COLO829 (cell line): Measurements from ENCODE around the gene TMEM223.
"Not testable (repeated sequence)": the region's sequence is repeated elsewhere in the genome, so short reads cannot be mapped to it uniquely, and the experiment has no call there.

Experiments used
- DNase-seq: peaks from one replicate; pipeline ENCODE4 v3.0.0; 2012; ENCODE audit warnings: low spot score

Gene TMEM223, protein sequence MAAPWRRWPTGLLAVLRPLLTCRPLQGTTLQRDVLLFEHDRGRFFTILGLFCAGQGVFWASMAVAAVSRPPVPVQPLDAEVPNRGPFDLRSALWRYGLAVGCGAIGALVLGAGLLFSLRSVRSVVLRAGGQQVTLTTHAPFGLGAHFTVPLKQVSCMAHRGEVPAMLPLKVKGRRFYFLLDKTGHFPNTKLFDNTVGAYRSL

DNA sequence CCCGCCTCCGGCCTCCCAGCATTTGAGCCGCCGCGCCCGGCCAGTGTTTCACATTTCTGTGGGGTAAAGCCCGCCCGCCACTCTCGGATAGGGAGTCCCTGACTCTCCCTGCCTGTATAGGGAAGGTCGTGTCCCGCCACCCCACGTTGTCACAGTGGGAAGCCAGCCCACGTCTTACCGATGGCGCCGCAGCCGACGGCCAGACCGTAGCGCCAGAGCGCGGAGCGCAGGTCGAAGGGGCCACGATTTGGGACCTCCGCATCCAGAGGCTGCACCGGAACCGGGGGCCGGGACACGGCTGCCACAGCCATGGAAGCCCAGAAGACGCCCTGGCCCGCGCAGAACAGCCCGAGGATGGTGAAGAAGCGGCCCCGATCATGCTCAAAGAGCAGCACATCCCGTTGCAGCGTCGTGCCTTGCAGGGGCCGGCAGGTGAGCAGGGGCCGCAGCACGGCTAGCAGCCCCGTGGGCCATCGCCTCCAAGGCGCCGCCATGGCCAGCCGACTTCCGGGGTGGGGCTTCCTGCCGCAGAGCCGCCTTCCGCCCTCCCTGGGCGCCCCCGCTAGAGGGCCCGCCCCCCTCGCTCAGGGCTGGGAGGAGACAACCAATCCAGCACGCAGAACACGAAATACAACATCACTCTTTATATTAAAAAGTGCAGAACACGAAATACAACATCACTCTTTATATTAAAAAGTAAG lies at the start of gene TMEM223:
TMEM223 (minus strand) TSS at position 506 of the 701 bp plus-strand sequence; CDS start at position 494, 12 bp downstream.
- DNase-seq: peak; percentile 64

DNA sequence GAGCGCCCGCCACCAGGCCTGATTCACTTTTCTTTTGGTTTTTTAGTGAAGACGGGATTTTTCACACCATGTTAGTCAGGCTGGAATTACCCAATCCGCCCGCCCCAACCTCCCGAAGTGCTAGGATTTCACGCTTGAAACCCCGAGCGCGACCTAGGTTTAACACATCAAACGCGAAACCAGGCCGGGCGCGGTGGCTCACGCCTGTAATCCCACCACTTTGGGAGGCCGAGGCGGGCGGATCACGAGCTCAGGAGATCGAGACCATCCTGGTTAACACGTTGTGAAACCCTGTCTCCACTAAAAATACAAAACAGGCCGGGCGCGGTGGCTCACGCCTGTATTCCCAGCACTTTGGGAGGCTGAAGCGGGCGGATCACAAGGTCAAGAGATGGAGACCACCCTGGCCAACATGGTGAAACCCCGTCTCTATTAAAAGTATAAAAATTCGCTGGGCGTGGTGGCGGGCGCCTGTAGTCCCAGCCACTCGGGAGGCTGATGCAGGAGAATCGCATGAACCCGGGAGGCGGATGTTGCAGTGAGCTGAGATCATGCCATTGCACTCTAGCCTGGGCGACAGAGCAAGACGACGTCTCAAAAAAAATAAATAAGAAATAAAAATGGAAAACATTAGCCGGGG lies 49.0 kb upstream of the TMEM223 start:
- not testable (repeated sequence) for DNase-seq

DNA sequence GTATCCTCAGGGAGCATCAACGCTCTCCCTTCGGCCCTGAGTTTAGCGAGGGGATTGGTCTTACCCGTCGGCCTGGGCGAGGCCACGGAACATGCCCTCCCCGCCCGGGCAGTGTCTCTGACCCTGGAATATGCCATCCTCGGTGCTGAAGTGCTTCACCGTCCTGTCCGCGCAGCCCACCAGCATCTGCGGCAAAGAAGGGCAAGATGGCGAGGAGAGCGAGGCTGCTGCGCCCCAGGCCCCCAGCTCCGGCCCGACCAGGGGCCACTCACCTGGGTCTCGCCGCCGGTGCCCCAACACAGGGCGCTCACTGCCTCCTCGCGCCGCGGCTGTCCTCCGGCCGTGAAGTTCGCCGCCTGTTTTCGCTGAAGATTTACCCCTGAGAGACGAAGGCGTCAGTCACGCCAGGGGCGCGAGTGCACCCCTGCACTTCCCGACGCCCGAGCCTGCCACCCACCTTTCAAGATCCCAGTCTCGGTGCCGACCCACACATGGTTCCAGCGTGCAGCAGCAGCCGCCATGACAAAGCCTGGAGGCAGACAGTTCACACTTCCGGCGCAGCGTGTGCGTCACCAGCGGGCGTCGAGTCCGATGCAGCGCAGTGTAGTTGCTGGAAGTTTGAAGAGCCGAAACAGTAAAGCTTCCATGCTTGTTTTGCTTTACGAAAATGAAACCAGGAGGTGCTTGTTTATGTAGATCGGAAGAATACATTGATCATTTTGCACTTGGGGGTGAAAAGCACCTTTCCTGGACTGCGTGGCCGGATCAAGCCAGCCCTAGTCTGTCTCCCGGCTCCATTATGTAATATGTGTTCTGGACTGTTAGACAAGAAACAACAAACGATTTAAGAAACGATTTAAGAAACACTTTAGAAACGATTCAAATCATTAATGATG lies 47.5 kb upstream of the TMEM223 start, which contains the start of gene WDR74:
WDR74 (minus strand) TSS at position 541 of the 896 bp plus-strand sequence; CDS start at position 521, 20 bp downstream.
- peak; percentile 79 for DNase-seq

DNA sequence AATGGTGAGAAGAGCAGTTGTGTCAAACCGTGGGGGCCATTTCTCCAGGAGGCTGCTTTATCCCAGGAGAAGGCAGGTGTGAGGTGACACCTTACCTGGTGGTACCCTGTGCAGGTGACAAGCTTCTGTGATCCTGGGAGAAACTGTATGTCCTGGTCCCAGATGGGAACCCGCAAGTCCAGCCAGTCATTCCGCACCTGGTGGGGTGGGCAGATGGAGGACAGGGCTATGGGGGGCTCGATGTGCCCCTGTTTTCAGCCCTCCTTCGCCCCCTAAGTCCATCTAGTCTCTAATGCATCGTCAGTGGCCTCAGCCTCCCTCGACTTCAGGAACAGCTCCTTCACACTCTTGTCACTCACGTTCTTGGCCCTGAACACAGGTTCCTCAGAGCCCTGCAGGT lies 43.5 kb upstream of the TMEM223 start:
- DNase-seq: no peak

DNA sequence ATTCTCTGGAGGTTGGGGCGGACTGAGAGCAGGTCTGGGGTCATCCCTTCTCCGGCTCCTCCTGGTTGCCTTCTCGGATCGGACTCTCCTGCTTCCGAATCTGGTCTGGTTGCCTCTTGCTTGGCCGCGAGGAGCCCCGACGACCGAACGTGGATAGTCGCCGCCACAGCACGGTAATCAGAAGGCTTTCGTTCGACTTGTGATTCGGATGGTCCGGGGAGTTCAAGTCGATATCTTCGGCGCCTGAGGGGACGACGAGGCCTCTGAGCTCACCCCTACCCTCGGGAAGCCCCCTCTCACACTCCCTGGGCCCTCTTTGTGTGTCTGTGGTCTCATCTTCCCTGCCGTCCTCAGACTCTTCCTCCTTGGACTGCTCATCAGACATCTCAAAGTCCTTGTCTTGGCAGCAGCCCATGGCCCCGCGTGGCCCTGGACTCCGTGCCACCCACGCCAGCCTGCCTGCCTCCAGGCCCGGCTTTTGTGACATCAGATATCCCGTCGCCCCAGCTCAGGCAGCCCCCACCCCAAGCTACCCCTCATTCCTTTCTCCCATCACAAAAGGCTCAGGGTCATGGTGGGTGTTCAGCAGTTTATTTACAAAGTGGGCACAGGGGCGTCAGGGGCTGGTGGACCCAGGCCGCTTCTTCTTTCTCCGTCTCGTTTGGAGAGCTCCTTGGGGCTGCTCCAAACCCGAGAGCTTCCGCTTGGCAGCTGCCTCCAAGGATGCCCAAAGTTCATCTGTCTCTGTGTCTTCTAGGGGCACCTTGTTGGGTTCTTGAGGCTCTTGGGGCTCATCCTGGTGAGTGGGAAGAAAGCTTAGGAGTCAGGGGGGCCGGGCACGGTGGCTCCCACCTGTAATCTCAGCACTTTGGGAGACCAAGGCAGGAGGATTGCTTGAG lies 40.8 kb upstream of the TMEM223 start, which contains the start of gene TEX54:
TEX54 (minus strand) TSS at position 506 of the 899 bp plus-strand sequence.
- no peak for DNase-seq

DNA sequence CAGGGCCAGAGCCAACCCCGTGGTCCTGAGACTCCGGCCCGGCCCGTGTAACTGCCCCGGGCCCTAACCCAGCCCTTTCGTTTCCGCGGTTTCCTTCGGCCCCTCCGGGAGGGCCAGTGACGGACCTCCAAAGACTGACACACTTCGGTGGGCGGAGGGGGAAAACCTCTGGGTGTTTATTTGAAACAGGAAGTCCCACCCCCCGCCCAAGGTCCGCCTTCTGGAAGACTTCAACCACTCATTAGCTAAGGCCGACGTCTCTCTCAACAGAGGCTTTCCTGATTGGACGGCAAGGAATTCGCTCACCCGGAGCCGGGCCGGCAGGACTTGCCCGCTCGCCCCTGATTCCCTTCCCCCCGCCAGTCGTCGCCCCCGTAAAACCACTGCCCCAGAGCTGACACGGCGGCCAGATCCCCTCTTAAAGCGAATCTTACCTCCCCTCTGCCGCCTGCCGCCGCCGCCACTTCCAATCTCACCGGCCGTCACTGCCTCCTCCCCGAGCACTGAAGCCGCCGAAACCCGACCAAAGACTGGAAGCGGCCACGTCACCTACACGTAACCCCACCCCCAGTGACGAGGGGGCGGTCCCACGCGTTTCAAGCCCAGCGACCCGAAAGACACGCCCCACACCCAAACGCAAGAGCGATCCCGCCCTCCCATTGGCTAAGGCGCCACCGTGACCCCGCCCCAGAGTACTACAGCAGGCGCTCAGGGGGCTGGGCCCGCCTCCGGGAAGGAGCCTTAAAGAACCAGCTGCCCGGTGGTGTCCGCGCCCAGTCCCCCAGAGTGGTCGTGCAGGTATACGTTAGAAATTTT lies 39.9 kb upstream of the TMEM223 start, which contains the start of gene STX5:
STX5 (minus strand) TSS at position 532 of the 816 bp plus-strand sequence. CDS start 808 bp downstream, outside the sequence.
- DNase-seq: peak; percentile 98

DNA sequence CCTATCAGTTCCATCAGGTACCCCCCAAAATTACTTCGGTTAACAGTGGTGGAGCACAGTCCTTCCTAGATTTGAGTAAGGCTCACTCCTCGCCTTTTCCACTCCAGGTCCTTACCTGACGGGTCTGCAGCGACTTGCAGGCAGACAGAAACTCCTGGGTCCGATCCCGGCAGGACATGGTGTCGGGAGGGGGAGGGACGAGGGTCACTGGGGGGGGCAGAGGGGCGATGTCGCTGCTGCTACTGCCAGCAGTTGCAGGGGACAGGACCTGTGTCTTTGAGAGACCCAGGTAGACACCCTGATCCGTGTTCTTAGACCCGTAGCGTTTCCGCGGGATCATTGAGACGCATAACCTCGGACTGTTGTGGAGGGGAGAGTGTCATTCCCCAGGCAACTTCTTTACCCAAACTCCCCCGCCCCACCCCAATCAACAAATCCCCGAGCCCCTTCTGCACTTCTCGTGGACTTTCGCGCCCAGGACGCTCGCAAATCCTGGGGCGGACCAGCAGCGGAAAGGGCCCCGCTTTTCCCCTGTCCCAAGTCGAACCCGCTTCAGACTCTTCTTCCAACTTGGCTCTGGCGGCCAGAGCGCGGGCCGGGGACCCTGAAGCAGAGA lies 39.2 kb upstream of the TMEM223 start:
- DNase-seq: no peak

DNA sequence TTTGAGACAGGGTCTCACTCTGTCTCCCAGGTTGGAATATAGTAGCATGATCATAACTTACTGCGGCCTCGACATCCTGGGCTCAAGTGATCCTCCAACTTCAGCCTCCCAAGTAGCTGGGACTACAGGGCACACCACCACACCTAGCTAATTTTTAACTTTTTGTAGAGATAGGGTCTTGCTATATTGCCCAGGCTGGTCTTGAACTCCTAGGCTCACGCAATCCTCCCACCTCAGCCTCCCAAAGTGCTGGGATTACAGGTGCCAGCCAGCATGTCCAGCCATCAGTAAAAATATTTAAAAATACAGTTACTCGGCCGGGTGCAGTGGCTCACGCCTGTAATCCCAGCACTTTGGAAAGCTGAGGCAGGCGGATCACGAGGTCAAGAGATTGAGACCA lies 36.3 kb upstream of the TMEM223 start:
- not testable (repeated sequence) for DNase-seq

DNA sequence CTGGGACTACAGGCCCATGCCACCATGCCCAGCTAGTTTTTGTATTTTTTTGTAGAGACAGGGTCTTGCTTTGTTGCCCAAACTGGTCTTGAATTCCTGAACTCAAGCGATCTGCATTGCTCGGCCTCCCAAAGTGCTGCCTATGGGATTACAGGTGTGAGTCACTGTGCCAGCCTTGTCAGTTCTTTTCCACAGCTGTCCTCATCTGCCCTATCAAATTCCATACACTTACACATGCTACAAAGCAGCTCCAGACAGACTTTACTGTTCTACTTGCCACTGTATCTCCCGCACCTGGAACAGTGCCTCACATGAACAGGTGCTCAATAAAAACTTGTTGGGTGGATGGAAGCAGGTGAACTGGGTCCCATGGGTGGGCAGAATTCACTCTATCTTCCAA lies 31.9 kb upstream of the TMEM223 start:
- DNase-seq: no peak

DNA sequence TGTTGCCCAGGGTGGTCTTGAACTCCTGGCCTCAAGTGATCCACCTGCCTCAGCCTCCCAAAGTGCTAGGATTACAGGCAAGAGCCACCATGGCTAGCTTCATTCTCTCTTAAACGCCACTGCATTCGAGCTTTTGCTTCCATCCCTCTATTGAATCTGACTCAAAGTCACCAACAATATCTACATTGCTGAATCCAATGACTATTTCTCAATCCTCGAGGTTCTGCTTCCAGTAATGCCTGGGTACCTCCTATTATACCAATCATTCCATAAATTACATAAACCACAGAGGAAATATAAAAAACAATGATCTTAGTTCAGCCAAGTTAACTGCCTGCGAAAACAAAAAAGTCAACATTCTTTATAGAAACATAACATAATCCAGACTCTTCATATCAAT lies 25.3 kb upstream of the TMEM223 start:
- DNase-seq: no peak

DNA sequence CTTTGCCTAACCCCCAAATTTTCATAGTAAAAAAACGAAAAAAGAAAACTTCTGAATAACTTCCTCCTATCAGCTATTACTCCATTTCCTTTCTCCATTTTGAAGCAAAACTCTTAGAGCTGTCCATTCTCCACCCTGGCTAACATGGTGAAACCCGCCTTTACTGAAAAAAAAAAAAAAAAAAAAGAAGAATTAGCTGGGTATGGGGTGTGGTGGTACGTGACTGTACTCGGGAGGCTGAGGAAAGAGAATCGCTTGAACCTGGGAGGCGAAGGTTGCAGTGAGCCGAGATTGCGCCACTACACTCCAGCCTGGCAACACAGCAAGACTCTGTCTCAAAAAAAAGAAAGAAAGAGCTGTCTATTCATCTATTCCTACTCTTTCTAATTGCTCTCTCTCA lies 24.8 kb upstream of the TMEM223 start:
- DNase-seq: no peak

DNA sequence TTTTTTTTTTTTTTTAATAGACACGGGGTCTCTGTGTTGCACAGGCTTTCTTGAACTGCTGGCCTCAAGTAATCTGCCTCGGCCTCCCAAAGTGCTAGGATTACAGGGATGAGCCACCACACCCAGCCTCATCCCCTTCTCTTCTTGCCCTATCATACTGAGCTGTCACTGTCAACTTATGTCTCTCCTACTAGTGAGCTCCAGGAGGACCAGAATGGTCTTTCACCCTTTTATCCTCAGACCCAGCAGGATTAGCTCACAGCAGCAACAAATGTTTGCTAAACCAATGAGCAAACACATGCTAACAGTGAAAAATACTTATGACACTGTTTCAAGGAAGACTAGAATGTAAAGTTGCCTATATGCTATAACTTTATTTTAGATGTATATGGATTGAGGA lies 19.9 kb upstream of the TMEM223 start:
- no peak for DNase-seq

DNA sequence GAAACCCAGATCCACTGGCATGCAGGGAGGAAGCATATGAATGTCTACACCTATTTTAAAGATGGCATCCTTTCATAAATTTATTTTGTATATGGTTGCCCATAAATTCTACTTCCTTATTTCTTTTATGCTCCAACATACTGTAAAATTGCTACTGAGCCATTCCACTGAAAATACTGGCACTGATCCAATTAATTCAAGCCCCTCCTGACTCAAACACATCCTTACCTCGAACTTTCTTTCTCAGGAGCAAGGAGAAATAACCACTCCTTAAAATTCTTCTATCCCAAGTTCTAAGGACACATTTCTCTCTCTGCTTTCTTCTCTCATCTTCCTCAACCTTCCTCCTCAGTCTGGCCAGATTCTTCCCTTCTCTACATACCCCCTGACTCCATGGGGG lies 18.9 kb upstream of the TMEM223 start:
- DNase-seq: no peak

DNA sequence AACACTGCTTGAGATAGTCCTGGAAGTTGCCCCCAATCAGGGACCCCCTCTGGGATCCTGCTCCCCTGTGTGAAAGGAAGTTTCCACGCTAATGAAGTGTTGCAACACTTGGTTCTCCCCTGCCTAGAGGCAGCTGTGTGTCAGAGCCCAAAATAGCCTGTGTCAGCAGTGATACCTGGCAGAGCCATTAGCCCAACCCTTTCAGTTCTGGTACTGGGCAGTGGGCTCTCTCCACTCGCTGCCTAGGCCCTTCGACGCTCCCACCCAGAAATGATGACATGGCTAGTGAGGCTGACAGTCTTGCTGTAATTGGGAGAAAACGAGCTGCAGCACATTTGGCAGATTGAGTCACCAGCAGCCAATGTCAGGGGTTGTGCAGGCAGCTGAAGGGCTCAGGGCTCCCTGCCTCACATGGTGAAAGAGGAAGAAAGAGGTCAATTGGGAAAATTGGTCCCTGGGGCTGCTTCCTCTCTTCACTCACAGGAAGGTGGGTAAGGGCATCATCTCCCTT lies 14.9 kb upstream of the TMEM223 start:
- DNase-seq: no peak

DNA sequence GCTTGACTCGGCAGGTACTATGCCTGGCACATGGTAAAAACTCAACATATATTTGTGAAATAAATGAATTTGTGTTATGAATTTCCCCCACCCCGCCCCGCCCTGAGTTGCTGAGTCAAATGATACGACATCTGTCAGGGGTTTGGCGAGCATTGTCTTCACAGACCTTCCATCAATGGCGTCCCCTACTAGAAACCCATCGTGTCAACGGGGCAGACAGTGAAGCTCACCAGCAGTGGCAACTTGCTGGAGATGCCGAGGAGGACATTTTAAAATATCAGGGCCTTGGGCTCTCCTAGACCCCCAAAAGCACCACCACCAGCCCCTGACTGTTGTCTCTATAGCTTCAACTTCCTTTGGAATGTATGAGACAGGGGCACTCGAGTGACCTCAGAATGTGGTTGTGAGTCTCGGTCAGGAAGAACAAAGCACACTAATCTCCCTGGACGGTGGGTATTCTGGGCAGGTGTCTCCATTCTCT lies 14.2 kb upstream of the TMEM223 start:
- no peak for DNase-seq

DNA sequence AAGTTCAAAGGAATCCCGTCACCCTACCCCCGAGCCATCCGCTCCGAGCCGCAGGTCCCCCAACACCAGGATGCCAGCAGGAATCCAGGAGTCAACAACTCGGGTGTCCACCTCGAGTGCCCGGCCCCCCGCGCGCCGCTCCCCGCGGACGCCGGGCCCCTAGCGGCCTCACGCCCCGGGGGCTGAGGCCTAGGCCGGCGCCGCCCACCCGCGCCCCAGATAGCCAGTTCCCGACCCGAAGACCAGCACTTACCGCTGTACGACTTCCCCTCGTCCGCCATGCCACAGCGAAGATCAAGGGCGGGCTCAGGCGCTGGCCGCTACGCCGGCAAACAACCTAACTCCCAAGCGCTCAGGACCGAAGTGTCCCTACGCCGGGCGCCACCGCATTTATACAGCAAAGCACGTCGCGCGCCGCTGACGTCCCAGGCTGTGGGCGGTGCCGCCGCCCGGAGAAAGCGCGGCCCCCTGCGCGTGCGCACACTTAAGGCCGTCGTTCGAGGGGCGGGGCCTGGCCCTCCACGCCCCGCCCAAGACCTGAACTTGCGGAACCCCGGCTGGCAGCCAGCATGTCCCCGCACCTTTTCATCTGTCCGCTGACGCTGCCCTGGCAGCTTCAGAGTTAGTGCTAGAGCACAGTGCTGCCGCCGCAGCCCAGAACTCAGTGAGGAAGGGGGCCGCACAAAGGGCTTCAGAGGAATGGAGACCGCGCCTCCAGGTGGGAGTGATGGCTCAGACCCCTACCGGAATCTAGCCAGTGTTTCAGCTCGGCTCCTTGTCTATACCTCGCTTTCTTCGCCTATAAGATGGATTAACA lies 13.5 kb upstream of the TMEM223 start, which contains the start of gene NXF1:
NXF1 (minus strand) TSS at position 365 of the 817 bp plus-strand sequence; CDS start at position 281, 84 bp downstream.
- DNase-seq: peak; percentile 97

DNA sequence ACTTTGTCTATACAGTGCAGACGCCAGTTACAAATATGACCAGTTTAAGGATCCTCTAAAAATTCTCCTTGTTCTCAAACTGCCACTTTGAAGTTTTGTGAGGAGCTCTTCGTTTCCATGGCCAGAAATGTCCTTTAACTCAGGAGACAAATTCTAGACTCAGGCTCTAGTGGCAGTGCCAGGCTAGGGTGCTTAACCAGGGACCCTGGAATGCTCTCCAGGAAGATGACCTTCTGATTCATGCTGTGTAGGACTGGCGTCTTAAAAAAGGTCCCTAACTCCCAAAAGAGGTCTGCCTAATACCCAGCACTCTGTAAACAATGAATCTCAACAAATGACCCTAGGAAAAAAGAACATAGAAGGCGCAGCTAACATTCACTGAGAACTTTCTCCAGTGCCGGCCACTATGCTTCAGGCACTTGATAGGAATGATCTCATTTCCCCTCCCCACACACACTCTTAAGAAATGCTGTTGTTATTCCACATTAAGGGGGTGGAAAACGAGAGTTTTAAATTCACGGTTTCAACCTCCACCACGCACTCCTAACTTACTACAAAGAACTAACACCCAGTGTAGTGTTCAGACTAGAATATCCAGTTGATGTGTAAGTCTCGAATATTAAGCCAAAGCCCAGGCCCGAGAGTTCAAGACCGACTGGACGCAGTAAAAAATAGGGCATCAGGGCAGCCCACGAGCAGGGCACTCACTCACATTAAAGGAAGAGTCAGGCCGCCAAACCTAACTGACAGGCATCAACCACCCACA lies 12.7 kb upstream of the TMEM223 start:
- DNase-seq: no peak
